Measurements from ENCODE around the gene SPATA46.

- TF ChIP-seq CTCF (IDR thresholded peaks at IDR 0.05; ENCODE audit: insufficient read depth, low read length, poor library complexity, severe bottlenecking) (no peak), EZH2phosphoT487 (conservative IDR thresholded peaks at IDR 0.05; ENCODE audit: low read length) (no peak)
These were observed 1.2 kb downstream of the SPATA46 start for GRCh38 chr1:162375463-162375862.

Measured in SU-DHL-6 (cell line).